ENCODE data around the gene MRPS15.
"Not testable (repeated sequence)": the region's sequence is repeated elsewhere in the genome, so short reads cannot be mapped to it uniquely, and the experiment has no call there.

MRPS15 gene

GRCh38 chr1:36463803-36464604 lies at the start of gene MRPS15:
Gene MRPS15 (minus strand): TSS chr1:36464384. CDS start chr1:36464275, 109 bp downstream.
- peak; percentile 98 for DNase-seq (ENCODE audit: low spot score)

- DNase-seq (ENCODE audit: low spot score): no peak
Measured at GRCh38 chr1:36512842-36513241, 48.7 kb upstream of the MRPS15 start.

DNA sequence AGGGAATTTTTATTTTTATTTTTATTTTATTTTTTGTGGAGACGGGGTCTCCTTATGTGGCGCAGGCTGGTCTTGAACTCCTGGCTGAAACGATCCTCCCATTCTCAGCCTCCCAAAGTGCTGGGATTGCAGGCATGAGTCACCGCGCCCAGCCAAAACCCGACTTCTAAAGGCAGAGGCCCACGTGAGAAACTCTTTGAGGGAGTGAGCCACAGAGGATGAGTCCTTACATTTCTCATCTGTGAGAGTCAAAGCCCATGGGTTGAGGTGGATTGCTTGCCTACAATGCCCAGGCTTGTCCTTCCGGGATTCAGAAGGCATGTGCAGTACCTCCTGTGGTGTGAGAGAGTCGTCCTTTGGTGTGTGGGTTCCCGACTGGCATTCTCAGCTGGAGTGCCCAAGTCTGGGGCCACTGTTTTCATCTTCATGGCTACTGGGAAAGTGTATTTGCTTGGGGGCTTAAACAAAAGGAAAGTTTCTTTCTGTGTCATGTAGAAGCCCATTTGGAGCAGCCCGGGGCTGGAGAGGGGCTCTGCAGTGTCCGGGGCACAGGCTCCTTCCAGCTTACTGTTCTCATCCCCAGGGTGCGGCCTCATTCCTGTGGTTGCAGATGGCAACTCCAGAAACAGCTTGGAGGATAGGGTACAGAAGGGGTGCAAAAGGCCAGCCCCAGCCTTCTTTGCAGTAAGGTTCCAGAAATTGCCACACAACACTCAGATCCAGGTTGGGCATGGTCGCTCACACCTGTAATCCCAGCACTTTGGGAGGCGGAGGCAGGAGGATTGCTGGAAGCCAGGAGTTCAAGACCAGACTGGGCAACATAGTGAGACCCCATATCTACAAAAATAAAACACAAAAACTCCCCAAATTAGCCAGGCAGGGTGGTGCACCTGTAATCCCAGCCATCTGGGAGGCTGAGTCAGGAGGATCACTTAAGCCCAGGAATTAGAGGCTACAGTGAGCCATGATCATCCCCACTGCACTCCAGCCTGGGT lies 47.9 kb upstream of the MRPS15 start:
- DNase-seq (ENCODE audit: low spot score): no peak

GRCh38 chr1:36511220-36511619 lies 47.0 kb upstream of the MRPS15 start:
- not testable (repeated sequence) for DNase-seq (ENCODE audit: low spot score)

- DNase-seq (ENCODE audit: low spot score): no peak
Measured at GRCh38 chr1:36510418-36510817, 46.2 kb upstream of the MRPS15 start.

DNA sequence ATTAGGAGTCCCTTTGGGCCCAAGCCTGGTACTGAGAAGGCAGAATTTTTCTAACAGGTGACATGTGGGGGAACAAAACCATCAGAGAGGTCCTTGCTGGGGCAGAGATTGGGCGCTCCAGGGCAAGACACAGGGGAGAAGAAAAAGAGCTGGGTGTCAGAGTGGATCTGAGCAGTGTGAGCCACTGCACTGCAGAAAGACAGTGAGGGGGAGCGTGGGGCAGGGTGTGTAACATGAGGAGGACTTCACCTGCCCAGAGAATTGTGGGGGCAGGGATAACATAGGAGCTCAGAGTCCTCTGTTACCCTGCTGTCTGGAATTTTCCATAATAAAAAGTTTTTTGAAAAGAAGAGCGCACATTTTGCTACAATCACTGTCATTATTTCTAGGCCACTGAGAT lies 44.1 kb upstream of the MRPS15 start:
- DNase-seq (ENCODE audit: low spot score): no peak

DNA sequence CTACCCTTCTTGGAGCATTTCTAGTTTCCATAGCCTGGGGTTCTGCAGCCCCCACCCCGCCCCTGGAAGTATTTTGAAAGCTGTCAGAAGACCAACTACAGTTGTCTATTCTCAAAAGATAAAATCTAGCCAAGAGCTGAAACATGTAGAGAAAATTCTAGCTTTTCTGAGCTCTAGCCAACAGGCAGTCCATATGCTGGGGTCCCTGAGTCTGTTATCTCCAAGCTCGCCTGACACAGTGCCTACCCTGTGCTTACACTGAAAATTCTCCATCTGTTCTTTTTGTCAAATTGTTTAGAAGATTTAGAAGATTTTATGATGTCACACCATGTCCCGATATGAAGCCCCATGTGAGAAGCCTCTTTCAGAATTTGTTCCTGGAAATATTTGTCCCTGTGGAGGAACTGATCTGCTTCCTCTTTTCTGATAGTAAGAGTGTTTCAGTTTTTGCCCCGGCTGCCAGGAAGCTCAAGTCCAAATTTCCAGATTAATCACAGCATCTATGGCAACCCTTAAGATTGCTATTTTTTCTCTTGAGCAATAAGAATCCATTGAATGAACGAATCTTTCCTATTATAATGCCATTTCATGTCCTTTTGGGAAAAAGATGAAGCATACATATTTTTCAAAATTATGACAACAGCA lies 42.2 kb upstream of the MRPS15 start:
- no peak for DNase-seq (ENCODE audit: low spot score)

DNA sequence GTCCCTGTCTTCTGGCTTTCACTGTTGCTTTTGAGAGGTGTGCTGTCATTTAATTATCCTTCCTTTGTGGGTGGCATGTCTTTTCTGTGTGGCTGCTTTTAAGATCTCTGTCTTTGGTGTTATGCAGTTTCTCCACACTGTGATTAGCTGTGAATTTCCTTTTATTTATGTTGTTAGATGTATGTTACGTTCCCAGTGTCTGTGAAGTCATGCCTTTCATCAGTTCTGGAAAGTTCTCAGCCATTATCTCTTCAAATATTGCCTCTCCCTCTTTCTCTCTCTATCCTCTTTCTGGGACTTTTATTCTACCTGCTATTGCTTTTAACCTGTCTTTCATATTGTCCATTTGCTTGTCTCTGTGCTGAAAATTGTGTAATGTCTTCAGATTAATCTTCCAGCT lies 39.5 kb upstream of the MRPS15 start:
- DNase-seq (ENCODE audit: low spot score): no peak

DNA sequence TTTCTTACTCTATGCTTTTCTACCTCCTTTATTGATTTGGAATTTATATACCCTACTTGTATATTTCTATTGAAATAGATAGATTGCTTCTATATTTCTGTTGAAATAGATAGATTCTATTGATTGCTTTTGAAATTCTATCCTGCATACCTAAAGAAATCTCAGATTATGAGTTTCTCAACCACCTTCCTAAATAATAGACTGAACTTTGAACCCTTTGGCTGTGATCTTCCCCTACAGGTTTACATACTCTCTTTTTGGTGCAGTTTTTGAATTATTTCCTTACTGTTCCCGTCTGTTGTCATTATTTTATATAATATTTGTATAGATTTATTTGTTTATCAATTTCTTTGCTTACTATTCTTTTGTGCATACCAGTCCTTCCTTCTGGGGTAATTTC lies 39.0 kb upstream of the MRPS15 start:
- DNase-seq (ENCODE audit: low spot score): no peak

GRCh38 chr1:36502616-36503015 lies 38.4 kb upstream of the MRPS15 start:
- DNase-seq (ENCODE audit: low spot score): no peak

DNA sequence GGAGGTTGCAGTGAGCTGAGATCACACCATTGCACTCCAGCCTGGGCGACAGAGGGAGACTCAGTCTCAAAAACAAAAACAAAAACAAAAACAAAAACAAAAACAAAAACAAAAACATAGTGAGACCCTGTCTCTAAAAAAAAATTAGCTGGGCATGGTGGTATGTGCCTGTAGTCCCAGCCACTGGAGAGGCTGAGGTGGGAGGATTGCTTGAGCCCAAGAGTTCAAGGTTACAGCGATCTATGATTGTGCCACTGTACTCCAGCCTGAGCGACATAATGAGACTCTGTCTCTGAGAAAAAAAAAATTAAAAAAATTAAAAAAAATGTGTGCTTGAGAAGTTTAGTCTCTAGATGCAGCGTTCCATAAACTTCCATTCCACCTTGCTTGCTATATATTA lies 37.7 kb upstream of the MRPS15 start:
- DNase-seq (ENCODE audit: low spot score): not testable (repeated sequence)

GRCh38 chr1:36497207-36497606 lies 33.0 kb upstream of the MRPS15 start:
- DNase-seq (ENCODE audit: low spot score): no peak

DNA sequence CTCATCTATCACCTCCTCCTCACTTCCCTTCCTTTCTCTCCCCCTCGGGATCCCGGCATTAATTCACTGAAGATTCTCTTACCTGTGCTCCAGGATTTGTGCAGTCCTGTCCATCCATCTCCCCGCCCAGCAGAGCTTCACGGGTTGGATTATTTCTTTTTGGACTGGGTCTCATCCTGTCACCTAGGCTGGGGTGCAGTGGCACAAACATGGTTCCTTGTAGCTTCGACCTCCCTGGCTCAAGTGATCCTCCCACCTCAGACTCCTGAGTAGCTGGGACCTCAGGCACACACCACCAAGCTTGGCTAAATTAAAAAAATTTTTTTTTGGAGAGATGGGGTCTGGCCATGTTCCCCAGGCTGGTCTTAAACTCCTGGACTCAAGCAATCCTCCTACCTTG lies 30.8 kb upstream of the MRPS15 start:
- no peak for DNase-seq (ENCODE audit: low spot score)

DNA sequence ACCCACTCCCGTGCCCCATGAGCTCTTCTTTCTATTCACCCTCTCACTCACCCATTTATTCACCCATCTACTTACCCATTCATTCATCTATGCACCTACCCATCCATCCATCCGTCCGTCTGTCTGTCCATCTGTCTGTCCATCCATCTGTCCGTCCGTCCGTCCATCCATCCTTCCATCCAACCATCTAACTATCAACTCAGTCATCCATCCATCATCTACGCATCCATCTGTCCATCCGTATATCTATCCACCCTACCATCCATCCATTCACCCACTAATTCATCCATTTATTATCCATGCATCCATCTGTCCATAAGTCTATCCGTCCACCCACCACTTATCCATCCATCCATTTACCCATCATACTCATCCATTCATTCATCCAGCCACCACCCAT lies 29.3 kb upstream of the MRPS15 start:
- DNase-seq (ENCODE audit: low spot score): no peak

GRCh38 chr1:36492491-36492890 lies 28.3 kb upstream of the MRPS15 start:
- DNase-seq (ENCODE audit: low spot score): no peak

DNA sequence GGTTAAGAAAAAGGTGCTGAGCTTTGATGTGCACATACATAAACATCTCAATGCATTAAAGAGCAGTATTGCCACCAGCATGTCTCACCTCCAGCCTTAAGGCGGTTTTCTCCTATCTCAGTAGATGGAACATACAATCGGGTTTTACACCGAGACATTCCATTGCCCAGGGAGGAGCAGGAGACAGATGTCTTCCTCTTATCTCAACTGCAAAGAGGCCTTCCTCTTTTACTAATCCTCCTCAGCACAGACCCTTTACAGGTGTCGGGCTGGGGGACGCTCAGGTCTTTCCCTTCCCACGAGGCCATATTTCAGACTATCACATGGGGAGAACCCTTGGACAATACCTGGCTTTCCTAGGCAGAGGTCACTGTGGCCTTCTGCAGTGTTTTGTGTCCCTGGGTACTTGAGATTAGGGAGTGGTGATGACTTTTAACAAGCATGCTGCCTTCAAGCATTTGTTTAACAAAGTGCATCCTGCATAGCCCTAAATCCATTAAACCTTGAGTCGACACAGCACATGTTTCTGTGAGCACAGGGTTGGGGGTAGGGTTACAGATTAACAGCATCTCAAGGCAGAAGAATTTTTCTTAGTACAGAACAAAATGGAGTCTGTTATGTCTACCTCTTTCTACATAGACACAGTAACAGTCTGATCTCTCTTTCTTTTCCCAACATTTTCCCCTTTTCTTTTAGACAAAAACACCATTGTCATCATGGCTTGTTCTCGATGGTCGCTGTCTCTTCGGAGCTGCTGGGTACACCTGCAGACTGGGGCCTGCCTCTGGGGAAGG lies 25.3 kb upstream of the MRPS15 start:
- not testable (repeated sequence) for DNase-seq (ENCODE audit: low spot score)

GRCh38 chr1:36487906-36488305 lies 23.7 kb upstream of the MRPS15 start:
- no peak for DNase-seq (ENCODE audit: low spot score)

- not testable (repeated sequence) for DNase-seq (ENCODE audit: low spot score)
Measured at GRCh38 chr1:36487336-36487725, 23.1 kb upstream of the MRPS15 start.

- DNase-seq (ENCODE audit: low spot score): no peak
Measured at GRCh38 chr1:36486439-36487335, 22.5 kb upstream of the MRPS15 start.

DNA sequence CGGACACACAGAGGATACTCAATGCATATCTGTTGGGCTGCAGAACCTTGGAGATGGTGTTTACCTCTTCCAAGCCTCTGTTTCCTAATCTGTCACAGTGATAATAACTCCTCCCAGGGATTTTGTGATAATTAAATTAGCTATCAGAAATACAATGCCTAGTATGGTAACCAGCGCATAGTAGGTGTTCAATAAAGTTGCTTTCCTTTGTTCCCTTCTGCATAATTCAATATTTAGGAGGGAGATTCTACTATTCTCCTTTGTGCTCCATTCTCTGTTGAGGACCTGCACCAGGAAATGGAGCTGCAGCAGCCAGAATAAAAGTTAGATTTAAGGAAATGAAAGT lies 21.9 kb upstream of the MRPS15 start:
- no peak for DNase-seq (ENCODE audit: low spot score)

DNA sequence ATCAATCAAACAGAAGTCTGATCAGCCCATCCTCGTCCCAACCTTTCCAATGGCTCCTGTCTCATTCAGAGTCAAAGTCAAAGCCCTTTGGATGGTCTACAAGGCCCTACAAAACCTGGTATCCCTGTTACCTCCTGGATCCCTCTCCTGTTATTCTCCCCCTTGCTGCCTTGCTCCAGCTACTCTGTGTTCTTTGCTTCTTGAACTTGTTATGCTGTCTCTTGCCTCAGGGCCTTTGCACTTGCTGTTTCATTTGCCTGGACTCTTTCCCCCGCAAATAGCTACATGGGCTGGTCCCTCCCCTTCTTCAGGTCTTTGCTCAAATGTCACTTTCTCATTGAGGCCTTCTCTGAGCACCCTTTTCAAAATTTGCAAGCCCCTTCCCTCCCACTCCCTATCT lies 19.9 kb upstream of the MRPS15 start:
- no peak for DNase-seq (ENCODE audit: low spot score)

Measured in AG20443 (cell line).